ENCODE results near the gene PLCB1. TPM values are rescaled to one million over a fixed set of nuclear protein-coding genes. Genes with fewer than 3 reads are reported as not detected.

Gene PLCB1
- total RNA-seq, 4 donors from 2014 or later: 7.2 to 28.1 (median 9.6) TPM

DNA sequence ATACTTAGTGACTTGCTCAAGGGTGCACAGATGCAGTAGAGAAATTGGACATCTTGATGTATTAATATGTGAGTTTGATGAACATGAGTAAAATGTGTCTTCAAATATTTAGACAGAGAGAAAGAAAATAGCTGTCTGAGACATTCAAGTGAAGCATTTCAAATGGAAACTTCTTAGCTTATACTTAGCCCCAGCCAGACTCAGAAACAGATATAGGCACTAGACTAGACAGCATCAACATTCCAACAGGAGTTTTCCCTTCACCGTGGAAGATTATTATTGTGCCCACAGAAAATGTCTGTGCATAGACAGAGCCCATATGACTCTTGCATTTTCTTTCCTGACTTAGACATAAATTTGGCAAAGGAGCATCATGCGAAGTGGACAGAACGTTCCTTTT, 443.0 kb downstream of the PLCB1 start:
- no peak overlapping the region for H3K27ac ChIP-seq
- H3K4me1 ChIP-seq: peaks cover 0 to 4% (median 0%) of the 10 kb centered on the region in 4 donors
- DNase-seq: no peak
- TF ChIP-seq, protein P1, sequence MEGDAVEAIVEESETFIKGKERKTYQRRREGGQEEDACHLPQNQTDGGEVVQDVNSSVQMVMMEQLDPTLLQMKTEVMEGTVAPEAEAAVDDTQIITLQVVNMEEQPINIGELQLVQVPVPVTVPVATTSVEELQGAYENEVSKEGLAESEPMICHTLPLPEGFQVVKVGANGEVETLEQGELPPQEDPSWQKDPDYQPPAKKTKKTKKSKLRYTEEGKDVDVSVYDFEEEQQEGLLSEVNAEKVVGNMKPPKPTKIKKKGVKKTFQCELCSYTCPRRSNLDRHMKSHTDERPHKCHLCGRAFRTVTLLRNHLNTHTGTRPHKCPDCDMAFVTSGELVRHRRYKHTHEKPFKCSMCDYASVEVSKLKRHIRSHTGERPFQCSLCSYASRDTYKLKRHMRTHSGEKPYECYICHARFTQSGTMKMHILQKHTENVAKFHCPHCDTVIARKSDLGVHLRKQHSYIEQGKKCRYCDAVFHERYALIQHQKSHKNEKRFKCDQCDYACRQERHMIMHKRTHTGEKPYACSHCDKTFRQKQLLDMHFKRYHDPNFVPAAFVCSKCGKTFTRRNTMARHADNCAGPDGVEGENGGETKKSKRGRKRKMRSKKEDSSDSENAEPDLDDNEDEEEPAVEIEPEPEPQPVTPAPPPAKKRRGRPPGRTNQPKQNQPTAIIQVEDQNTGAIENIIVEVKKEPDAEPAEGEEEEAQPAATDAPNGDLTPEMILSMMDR (IDR thresholded peaks at IDR 0.05): no peak
- no peak for TF ChIP-seq POLR2A (IDR thresholded peaks at IDR 0.05)
- H3K9me3 ChIP-seq: no peaks in the 10 kb centered on the region
- H3K27me3 ChIP-seq: no peaks in the 10 kb centered on the region
- H3K36me3 ChIP-seq: no peaks in the 10 kb centered on the region
- no peak overlapping the region for H3K4me3 ChIP-seq

DNA sequence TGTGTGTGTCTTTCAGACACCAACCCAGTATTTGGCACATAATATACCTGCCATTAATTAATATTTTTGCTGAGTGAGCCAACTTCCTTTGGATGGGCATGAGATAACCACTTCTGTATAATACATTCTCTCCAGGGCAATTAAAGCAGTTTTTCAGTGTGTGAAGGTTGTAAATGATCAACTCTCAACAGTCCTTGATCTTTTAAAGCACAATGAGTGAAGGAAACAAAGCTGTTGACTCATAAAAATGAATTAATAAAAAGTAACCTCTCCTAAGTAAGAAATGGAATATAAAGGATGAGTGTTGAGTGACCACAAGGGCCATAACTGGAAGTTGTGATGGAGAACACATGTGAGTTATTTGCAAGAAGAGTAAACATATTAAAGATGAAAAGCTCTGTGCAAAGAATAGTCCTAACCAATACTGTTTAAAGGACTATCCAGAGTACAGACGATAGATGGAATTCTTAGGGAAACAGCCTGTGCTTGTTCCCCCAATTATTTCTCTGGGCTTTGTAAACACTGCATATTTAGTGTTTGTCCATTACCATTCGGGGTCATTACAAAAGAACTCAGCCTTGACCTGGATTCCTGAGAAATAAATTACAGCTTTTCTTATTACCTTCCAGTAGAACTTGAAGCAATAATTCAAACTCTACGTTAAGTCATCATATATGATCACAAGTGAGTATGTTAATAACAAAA, 446.2 kb downstream of the PLCB1 start:
- Histone ChIP-seq H3K36me3 (no peaks in the 10 kb centered on the region), H3K9me3 (no peaks in the 10 kb centered on the region), H3K4me1 (peaks cover 0 to 4% (median 0%) of the 10 kb centered on the region in 4 donors), H3K4me3 (no peak overlapping the region), H3K27me3 (no peaks in the 10 kb centered on the region), H3K27ac (no peak overlapping the region)
- no peak for DNase-seq
- TF ChIP-seq POLR2A (IDR thresholded peaks at IDR 0.05): no peak

DNA sequence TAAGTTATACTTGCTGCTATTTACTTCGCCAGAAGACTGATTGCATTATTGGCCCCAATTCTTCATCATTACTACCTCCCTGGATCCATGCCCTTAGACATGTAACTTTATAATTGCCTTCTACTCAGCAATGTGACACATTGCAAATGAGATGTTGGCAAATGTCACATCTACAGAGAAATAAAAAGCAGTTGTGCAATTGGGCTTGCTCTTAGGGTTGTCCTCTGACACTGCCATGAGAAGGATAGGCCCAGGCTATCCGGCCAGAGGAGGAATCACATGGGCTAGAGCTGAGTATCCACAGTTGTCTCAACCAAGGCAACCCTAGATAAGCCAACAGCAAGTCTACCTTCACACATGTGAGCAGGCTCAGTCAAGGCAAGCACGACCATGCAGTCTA, 447.0 kb downstream of the PLCB1 start:
- no peak for TF ChIP-seq POLR2A (IDR thresholded peaks at IDR 0.05)
- TF ChIP-seq, protein P1 (IDR thresholded peaks at IDR 0.05): no peak
- Histone ChIP-seq H3K27ac (no peak overlapping the region), H3K36me3 (no peaks in the 10 kb centered on the region), H3K27me3 (no peaks in the 10 kb centered on the region), H3K4me1 (peaks cover 0 to 4% (median 0%) of the 10 kb centered on the region in 4 donors), H3K4me3 (no peak overlapping the region), H3K9me3 (no peaks in the 10 kb centered on the region)
- DNase-seq: no peak

DNA sequence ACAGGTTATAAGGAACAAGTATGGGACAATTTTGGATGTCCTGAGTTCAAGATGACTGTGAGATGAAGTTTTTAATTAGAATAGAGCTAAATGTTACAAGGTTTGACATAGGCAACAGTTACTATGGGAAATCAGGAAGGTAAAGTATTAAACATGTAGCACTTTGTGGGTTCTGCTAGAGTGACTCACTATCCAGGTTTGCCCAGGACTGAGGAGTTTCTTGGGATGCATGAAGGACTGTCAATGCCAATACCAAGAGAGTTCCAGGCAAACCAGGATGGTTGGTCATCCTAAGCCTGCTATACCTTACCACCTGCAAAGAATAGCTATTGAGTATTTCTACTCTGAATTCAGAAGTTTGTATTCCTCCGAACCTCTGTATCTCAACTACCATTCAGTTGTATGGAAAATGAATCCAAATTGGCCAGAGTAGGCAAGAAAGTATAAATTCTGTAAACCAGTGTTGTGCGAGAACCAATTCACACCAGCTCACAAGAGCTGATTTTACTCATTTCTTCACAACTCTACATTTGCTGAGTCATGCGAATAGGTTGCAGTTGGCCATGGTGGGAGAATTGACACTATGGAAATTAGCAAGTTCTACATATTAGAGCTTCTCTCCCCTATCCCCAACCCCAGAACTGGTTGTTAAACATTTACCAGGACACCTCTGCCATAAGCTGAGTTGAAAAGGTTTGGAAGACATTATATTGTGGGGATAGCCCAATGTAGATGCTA, 449.5 kb downstream of the PLCB1 start:
- Histone ChIP-seq H3K4me3 (no peak overlapping the region), H3K36me3 (no peaks in the 10 kb centered on the region), H3K4me1 (peaks cover 0 to 4% (median 0%) of the 10 kb centered on the region in 4 donors), H3K27ac (no peak overlapping the region), H3K27me3 (no peaks in the 10 kb centered on the region), H3K9me3 (no peaks in the 10 kb centered on the region)
- TF ChIP-seq POLR2A (IDR thresholded peaks at IDR 0.05): no peak
- TF ChIP-seq, protein P1 (IDR thresholded peaks at IDR 0.05): no peak
- no peak for DNase-seq

DNA sequence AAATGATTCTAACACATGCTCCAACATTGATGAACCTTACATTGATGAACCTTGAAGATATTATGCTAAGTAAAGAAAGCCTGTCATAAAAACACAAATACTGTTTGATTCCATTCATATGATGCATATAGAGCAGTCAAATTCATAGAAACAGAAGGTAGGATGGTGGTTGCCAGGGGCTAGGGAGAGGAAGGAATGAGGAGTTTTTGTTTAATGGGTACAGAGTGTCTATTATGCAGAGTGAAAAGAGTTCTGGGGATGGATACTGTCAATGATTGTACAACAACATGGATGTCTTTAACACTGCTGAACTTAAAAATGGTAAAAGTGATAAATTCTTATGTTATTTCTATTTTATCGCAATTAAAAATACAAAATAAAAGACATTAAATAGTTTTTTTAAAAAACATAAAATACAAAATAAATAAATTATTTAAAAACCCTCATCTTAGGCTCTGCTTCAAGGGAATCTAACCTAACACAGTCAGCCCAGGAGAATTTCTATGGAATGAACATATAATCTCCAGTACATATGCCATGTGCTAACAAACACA, 451.0 kb downstream of the PLCB1 start:
- TF ChIP-seq, protein P1 (IDR thresholded peaks at IDR 0.05): no peak
- no peak for TF ChIP-seq POLR2A (IDR thresholded peaks at IDR 0.05)
- Histone ChIP-seq H3K36me3 (no peaks in the 10 kb centered on the region), H3K4me1 (peaks cover 0 to under 1% (median 0%) of the 10 kb centered on the region in 4 donors), H3K4me3 (no peak overlapping the region), H3K27ac (no peak overlapping the region), H3K9me3 (no peaks in the 10 kb centered on the region), H3K27me3 (no peaks in the 10 kb centered on the region)
- no peak for DNase-seq

DNA sequence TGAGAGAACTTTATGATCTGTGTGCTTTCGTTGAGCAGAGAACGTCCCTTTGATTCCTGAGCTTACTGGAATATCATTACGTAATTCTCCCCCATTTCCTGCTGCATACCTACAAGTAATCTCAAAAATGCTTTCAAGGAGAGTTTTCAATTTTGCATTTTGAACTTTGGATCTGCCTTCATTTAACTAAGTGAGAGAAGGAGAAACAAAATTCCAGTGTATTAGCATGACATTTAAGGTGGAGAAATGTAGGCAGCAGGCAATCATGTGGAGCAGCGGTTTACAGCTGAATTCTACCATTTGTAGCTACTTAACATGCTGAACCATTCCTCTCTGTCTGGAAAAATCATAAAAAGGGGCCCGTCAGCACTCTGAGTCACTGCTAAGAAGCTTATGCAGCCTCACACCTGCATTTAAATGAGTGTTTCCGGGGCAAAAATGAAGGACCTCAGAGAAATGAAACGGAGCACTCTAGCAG, 451.5 kb downstream of the PLCB1 start:
- no peak overlapping the region for H3K4me3 ChIP-seq
- no peaks in the 10 kb centered on the region for H3K27me3 ChIP-seq
- H3K4me1 ChIP-seq: no peaks in the 10 kb centered on the region
- H3K27ac ChIP-seq: no peak overlapping the region
- no peaks in the 10 kb centered on the region for H3K36me3 ChIP-seq
- TF ChIP-seq, protein P1 (IDR thresholded peaks at IDR 0.05): no peak
- TF ChIP-seq POLR2A (IDR thresholded peaks at IDR 0.05): no peak
- no peak for DNase-seq
- H3K9me3 ChIP-seq: no peaks in the 10 kb centered on the region

Data from Peyer's patch (tissue), 4 donors.